ENCODE data around the gene CDK2. TPM values are rescaled to one million over a fixed set of nuclear protein-coding genes. Genes with fewer than 3 reads are reported as not detected.

Gene CDK2
- total RNA-seq, 1 experiment from 2014 or later: 23.8 TPM

DNA sequence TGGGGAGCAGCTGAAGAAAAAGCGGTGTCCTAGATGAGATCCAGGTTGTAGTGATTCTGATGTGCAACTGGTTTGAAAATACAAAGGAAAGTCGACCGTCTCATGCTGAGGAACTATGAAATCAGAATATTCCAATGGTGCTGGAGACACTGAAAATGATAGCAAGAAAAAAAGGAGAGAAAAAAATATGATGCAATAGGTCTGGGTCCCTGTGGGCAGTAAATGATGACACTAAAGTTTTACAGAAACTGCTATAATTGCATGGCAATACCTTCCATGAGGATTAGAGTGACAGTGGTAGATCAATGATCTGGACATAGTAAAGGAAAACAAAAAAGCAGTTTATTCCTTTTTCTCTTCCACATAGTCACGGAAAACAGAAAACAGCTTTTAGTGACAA, 41.3 kb upstream of the CDK2 start:
- Mint-ChIP-seq H3K4me3 (ENCODE audit: unreplicated experiment) (peak overlapping the region; percentile 95), H3K27ac (ENCODE audit: low read depth, unreplicated experiment) (peak overlapping the region; percentile 93), H3K4me1 (ENCODE audit: insufficient read depth, unreplicated experiment) (peaks cover 28% of the 10 kb centered on the region), H3K27me3 (ENCODE audit: insufficient read depth, unreplicated experiment) (no peaks in the 10 kb centered on the region), H3K36me3 (ENCODE audit: insufficient read depth, unreplicated experiment) (peaks cover 27% of the 10 kb centered on the region), H3K9me3 (ENCODE audit: unreplicated experiment) (no peaks in the 10 kb centered on the region)
- intact Hi-C loops (cut with micrococcal nuclease): no loop called here
- BruUV-seq (replicated peaks): no TSS peak
- no peak for DNase-seq (ENCODE audit: unreplicated experiment)
- ChIA-PET POLR2A (interaction anchor here (0.6 to 12.6 kb wide), 12 partner anchors 13 to 1621 kb away, joined by 3 to 207 read pairs (median 6); partner anchors contain the start of genes CD63, DNAJC14, ORMDL2 and PA2G4), CTCF (interaction anchor here (0.6 to 8.2 kb wide), 17 partner anchors 9 to 180 kb away, joined by 3 to 108 read pairs (median 5); no protein-coding TSS in a partner anchor)
- TF ChIP-seq, protein P1, sequence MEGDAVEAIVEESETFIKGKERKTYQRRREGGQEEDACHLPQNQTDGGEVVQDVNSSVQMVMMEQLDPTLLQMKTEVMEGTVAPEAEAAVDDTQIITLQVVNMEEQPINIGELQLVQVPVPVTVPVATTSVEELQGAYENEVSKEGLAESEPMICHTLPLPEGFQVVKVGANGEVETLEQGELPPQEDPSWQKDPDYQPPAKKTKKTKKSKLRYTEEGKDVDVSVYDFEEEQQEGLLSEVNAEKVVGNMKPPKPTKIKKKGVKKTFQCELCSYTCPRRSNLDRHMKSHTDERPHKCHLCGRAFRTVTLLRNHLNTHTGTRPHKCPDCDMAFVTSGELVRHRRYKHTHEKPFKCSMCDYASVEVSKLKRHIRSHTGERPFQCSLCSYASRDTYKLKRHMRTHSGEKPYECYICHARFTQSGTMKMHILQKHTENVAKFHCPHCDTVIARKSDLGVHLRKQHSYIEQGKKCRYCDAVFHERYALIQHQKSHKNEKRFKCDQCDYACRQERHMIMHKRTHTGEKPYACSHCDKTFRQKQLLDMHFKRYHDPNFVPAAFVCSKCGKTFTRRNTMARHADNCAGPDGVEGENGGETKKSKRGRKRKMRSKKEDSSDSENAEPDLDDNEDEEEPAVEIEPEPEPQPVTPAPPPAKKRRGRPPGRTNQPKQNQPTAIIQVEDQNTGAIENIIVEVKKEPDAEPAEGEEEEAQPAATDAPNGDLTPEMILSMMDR (IDR thresholded peaks at IDR 0.05; ENCODE audit: unreplicated experiment): no peak

DNA sequence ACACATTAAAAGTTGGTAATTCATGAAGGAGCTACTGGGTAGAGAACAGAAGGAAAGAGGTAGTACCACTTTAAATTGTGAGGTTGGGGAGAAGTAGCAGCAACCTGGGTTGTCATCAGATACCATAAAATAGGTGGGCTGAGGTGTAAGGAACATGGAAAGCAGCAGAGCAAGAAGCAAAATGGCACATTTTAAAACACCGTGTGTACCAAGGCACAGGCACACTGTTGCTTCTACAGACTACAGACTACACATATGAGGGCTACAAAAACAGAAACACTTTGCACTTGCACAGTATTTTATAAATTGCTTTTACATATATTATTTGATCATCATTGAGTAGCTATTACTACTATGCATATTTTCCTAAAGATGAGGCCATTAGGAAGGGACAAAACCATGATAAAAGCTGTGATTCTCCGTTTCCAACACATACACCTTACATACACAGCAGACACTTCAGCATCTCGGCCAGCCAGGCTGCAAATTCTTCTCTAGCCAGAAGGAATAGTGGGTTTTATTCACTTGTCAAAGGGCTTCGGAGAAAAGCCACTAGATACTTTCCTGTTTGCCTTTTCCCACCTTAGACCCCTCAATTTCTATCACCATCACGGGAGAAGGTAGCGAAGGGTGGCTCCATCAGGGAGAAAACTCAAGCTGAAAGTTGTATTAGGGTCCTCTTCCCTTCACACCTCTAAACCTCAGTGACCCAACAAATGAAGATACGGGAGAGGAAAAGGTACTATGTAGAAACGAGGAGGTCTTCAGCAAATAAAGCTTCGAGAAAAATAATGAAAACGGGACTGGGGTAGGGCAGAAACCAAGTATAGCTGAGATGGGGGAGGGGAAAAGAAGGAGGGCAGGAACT, 40.5 kb upstream of the CDK2 start:
- intact Hi-C loops (cut with micrococcal nuclease): loop anchor here (1.0 kb wide), 2 partner anchors 45 to 109 kb away; partner anchors contain the start of gene SARNP
- H3K27me3 Mint-ChIP-seq (ENCODE audit: insufficient read depth, unreplicated experiment): no peaks in the 10 kb centered on the region
- peaks cover 36% of the 10 kb centered on the region for H3K4me1 Mint-ChIP-seq (ENCODE audit: insufficient read depth, unreplicated experiment)
- CTCF ChIA-PET: interaction anchor here (0.6 to 8.2 kb wide), 33 partner anchors 10 to 179 kb away, joined by 3 to 108 read pairs (median 4); partner anchors contain the start of genes DNAJC14, ORMDL2, RAB5B and SARNP
- H3K9me3 Mint-ChIP-seq (ENCODE audit: unreplicated experiment): no peaks in the 10 kb centered on the region
- POLR2A ChIA-PET: interaction anchor here (0.7 to 12.6 kb wide), 16 partner anchors 10 to 270 kb away, joined by 3 to 207 read pairs (median 5); partner anchors contain the start of genes CD63, DNAJC14, ORMDL2 and PA2G4
- TF ChIP-seq, protein P1 (IDR thresholded peaks at IDR 0.05; ENCODE audit: unreplicated experiment): no peak
- peak overlapping the region; percentile 93 for H3K27ac Mint-ChIP-seq (ENCODE audit: low read depth, unreplicated experiment)
- H3K36me3 Mint-ChIP-seq (ENCODE audit: insufficient read depth, unreplicated experiment): peaks cover 27% of the 10 kb centered on the region
- no peak for DNase-seq (ENCODE audit: unreplicated experiment)
- TSS peak; percentile 37 for BruUV-seq (replicated peaks)
- H3K4me3 Mint-ChIP-seq (ENCODE audit: unreplicated experiment): peak overlapping the region; percentile 95

DNA sequence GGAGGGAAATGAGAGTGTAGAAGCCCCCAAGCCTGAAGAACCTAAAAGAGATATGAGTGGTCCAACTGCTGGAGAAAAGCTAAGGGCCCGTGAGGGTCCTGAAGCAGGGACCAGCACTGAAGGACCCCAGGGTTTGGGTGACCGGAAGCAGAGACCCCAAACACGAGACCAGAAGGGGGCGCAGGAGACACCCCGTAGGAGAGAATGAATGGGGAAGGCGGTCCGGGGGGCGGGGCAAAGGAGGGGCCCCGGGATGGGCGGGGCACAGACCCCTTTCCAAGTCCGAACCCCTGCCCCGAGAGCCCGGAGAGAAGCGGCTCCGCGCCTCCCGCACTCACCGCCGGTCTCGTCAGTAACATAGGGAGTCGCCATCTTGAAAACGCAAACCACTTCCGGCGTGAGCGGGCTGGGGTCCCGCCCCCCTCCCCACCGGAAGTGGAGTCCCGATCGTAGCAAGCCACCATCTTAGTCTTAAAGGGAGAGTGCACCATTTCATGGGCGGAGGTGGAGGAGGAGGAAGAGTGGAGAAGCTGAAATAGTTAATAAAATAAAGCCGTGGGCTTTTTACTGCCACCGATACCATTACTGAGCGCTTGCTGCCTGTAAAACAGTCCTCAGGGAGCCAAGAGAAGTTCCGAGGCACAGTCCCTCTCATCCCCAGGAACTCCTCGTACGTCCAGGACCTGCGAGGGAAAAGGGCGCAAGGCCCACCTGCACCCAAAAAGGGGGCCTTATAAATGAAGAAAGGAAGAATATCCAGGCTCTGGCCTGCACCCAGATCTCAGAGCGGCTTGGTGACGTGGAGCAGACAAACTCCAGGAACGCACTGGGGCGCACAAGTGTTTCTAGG, 39.7 kb upstream of the CDK2 start:
- peaks cover 24% of the 10 kb centered on the region for H3K36me3 Mint-ChIP-seq (ENCODE audit: insufficient read depth, unreplicated experiment)
- peak overlapping the region; percentile 93 for H3K27ac Mint-ChIP-seq (ENCODE audit: low read depth, unreplicated experiment)
- no TSS peak for BruUV-seq (replicated peaks)
- ChIA-PET CTCF (interaction anchor here (0.6 to 8.2 kb wide), 30 partner anchors 10 to 187 kb away, joined by 3 to 108 read pairs (median 4); partner anchors contain the start of genes DNAJC14, ORMDL2, RAB5B and SARNP), POLR2A (interaction anchor here (0.7 to 12.6 kb wide), 17 partner anchors 11 to 271 kb away, joined by 3 to 207 read pairs (median 4); partner anchors contain the start of genes CD63, DNAJC14, ORMDL2 and RAB5B)
- intact Hi-C loops (cut with micrococcal nuclease): loop anchor here (1.0 kb wide), 4 partner anchors 46 to 110 kb away; partner anchors contain the start of genes DNAJC14 and SARNP
- peaks cover 38% of the 10 kb centered on the region for H3K4me1 Mint-ChIP-seq (ENCODE audit: insufficient read depth, unreplicated experiment)
- TF ChIP-seq, protein P1 (IDR thresholded peaks at IDR 0.05; ENCODE audit: unreplicated experiment): peak; percentile 85
- H3K4me3 Mint-ChIP-seq (ENCODE audit: unreplicated experiment): peak overlapping the region; percentile 95
- no peaks in the 10 kb centered on the region for H3K27me3 Mint-ChIP-seq (ENCODE audit: insufficient read depth, unreplicated experiment)
- no peaks in the 10 kb centered on the region for H3K9me3 Mint-ChIP-seq (ENCODE audit: unreplicated experiment)
- peak; percentile 91 for DNase-seq (ENCODE audit: unreplicated experiment)
